HG03342 (cell line): ENCODE measurements around the gene ATRNL1.
"Not testable (repeated sequence)": the region's sequence is repeated elsewhere in the genome, so short reads cannot be mapped to it uniquely, and the experiment has no call there.

Experiments used
- ATAC-seq: cut with Tn5 transposase; IDR thresholded peaks from one replicate; pipeline ENCODE4 v1.9.1; 2021; ENCODE audit warnings: mild to moderate bottlenecking, moderate library complexity; ENCODE audit not compliant: unreplicated experiment

The ATRNL1 gene

DNA sequence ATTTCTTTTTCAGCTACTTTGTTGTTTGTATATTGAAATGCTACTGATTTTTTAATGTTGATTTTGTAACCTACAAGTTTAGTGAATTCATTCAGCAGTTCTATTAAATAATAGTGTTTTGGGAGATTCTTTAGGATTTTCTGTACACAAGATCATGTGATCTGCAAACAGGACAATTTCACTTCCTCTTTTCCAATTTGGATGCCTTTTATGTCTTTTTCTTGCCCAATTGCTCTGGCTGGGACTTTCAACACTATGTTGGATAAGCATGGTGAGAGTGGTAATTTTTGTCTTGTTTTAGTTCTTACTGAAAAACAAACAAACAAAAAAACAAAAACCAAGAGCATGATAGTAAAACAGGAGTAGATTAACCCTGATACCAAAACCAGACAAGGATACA is 316.2 kb downstream of the ATRNL1 start:
- ATAC-seq, result no peak

DNA sequence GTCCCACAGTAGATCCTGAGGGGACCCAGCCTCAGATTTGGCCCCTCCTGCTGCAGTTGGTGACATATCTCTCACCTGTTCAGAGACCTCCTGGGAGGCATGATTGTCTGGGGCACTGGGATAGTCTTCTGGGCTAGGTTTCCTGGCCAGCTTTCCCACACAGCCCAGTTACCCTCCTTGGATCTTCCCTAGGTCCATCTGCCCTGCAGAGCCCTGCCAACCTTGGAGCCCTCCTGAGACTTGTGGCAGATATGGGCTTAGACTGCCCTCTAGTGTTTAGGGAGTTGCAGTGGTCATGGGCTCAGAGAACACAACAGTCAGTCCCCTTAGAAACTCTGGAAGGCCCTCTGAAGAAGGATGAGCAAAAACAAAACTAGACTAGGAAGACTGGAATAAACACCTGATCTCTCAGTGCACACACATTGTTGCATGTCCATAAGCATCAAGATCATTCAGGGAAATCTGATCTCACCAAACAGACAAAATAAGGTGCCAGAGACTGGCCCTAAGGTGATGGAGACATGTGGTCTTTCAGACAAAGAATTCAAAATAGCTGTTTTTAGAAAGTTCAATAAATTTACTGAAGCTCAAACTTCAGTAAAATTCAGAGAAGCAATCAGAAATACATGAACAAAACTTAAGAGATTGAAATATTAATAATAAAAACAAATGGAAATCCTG is 324.6 kb downstream of the ATRNL1 start:
- ATAC-seq, result peak; percentile 98

DNA sequence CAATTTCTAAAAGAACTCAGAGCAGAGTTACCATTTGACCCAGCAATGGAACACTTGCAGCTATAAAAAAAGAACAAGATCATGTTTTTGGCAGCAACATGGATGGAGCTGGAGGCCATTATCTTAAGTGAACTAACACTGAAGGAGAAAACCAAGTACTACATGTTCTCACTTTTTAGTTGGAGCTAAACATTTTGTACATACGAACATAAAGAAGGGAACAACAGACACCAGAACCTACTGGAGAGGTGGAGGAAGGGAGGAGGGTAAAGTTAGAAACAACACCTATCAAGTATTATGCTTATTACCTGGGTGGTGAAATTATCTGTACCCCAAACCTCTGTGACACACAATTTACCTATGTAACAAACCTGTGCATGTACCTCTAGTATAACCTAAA is 329.5 kb downstream of the ATRNL1 start:
- ATAC-seq, result no peak

DNA sequence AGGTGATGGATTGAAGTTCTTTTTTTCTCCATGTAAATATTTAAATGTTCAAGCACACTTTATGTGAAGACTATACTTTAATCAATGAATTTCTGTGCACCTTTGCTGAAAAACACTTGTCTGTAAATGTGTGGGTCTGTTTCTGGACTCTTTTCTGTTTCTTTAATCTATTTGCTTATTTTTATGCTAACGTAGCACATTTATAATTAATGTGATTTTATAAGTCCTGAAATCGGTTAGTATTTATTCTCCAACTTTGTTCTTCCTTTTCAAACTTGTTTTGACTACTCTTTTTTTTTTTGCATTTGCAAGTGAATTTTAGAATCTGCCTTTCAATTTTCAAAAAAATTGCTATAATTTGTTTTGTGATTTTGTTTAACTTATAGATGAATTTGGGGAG is 334.4 kb downstream of the ATRNL1 start:
- ATAC-seq, result no peak

DNA sequence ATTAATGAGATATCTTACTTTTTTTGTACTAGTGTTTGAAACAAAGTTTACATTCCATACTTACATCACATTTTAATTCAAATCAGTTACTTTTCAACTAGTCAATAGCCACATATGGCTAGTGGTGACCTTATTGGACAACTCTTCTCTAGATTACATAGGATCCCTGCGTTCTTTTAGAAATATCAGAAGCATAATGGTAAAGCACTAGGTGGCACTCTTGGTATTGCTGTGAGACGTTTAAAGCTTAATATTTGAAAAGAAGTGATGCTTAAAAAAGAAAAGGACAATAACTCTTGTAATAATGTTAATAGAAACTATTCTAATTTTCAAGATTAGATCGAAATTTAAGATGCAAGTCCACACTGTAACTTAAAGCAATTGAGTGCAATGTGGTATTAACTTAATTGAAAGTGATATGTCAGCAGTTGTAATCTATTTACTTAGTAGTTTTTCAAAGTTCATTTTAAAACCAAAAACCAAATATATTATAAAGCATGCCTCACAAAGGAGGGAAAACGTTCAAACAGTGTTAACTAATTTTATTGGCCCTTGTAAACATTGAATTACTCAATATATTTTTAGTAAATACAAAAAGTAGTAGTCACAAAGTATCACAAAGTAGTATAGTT is 339.1 kb downstream of the ATRNL1 start:
- no peak for ATAC-seq

DNA sequence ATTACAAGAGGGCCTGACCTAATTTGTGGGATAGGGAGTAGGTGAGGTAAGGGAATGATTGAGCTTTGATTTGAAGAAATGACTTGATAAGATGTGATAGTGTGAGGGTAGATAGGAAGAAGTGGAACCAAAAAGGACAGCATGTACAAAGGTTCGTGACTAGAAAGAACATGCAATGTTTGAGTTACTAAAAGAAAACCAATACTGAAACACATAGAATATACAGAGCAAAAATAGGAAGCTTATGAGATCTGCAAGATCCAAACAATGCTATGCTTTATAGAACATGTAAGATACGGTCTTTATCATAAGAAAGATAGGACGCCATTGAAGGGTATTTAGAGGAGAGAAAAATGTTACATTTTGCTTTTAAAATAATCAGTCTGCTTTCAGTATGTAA is 343.8 kb downstream of the ATRNL1 start:
- no peak for ATAC-seq

DNA sequence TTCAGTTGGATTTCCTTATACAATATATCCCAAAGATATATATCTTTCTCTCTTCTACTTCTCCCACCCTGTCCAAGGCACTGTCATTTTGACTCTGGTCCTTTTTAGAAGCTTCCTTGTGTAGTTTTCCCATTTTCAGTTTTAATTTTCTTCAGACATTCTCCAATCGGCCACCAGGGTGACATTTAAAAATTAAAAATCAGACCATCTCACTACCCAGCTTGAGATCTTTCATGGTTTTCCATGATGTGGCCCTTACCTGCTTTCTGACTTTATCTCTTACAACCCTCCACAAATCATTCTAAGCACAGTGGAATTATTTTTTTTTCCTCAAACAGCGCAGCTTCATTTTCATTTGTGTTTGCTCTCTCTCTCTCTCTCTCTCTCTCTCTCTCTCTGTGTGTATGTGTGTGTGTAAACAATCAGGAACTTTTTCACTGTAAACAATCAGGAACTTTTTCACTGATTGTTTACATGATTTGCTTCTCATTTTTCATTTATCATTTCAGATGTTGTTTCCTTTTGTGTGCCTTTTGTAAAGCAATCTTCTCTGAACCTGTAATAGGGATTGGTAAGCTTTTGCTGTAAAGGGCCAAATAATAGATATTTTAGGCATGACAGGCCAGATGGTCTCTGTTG is 348.9 kb downstream of the ATRNL1 start:
- ATAC-seq, result no peak

DNA sequence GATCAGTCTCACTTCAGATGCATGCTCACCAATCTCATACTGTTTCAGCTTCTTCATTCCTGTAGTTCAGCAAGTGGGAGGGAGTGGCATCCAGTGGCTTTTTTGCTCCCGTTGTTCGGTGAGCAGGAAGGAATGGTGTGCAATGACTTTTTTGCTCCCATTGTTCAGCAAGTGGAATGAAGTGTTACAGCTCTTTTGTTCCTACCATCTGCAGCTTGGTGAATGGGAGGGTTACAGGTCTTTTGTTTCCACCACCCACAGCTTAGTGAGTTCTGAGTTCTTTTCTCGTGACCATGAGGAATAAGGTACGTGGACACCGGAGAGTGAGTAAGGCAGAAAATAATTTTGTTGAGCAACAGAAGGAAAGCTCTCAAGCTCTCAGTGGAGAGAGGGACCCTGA is 363.6 kb downstream of the ATRNL1 start:
- ATAC-seq, result no peak

DNA sequence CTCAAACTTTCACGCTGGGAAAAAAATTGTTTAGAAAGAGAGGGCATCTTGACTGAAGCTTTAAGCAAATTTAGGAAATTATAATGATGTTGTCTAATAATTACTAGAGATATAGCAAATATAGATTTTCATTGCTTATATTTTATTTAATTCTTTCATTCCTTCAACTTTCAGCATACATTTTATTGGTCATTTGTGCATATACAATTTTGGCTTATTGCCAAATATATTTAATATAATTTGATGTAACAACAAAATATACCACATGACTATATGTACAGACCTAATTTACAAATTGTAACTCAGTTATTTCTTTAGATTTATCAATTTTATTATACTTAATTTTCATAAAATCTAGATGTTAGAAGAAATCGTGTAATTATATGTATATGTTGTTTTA is 390.1 kb downstream of the ATRNL1 start:
- ATAC-seq, result no peak

DNA sequence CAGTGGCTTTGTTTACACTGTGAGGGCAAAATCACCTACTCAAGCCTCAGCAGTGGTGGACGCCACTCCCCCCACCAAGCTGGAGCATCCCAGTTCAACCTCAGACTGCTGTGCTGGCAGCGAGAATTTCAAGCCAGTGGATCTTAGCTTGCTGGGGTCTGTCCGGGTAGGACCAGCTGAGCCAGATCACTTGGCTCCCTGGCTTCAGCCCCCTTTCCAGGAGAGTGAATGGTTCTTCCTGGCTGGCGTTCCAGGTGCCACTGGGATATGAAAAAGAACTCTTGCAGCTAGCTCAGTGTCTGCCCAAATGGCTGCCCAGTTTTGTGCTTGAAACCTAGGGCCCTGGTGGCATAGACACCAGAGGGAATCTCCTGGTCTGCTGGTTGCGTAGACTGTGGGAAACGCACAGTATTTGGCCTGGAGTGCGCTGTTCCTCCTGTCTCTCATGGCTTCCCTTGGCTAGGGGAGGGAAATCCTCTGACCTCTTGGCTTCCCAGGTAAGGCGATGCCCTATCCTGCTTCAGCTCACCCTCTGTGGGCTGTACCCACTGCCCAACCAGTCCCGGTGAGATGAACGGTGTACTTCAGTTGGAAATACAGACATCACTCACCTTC is 398.5 kb downstream of the ATRNL1 start:
- ATAC-seq, result no peak

DNA sequence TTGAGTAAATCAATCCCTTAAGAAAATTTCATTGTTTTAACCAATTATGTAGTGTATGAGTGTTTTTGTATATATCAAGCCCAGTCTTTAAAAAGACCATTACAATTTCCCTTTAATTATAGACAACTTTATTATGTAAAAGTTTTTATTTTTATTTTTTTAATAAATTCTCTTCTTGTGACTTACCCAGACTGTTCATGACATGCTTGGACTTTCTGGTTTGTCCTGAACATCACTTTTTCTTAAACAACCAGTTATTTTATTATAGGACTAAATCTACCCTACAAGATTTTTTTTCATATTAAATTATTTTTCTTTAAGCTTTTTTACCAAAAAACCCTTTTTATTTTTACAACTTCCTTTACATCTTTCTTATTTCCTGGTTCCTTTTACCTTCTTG is 410.4 kb downstream of the ATRNL1 start:
- no peak for ATAC-seq

DNA sequence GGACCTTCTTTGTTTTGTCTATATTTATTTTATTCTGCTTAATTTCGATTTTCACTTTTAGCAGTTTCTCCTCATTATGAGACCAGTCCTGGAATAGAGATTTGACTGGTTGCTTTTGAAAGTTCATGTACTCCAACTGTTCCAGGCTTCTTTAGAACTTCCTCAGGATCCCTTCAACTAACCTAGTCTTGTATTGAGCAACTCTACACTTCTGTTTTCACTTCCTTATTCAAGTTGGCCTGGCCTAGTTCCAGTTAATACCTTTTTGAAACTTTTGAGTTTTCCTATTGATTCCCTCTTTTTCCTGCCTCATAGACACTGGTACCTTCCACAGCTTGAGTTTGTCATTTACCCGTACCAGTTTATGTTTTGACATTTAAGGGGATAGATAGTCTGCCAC is 421.7 kb downstream of the ATRNL1 start:
- ATAC-seq, result no peak

DNA sequence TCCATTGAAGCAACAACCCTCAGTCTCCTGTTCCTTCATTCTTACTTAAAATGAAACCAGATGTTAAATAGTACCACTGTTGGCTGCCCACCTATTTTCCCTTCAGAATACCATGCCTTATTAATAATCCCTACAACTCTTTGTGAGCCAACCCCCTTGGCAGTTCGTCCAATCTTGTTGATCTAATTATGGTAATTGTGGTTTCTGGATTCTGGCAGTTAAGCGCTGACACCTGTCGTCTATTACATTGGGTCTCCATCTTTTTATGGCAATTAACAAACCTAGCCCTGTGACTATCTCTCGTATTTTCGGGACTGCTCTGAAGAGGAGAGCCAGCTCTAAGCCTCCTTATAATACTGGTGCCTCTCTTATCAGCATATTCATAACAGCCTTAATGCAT is 432.0 kb downstream of the ATRNL1 start:
- no peak for ATAC-seq

DNA sequence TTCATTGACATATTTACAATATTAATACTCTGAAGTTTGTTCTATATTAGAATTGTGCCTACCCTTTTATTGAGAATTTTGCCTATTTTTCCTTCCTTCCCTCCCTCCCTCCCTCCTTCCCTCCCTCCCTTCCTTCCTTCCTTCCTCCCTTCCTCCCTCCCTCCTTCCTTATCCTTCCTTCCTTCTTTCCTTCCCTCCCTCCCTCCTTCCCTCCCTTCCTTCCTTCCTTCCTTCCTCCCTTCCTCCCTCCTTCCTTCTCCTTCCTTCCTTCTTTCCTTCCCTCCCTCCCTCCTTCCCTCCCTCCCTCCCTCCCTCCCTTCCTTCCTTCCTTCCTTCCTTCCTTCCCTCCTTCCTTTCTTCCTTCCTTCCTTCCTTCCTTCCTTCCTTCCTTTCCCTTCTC is 434.5 kb downstream of the ATRNL1 start:
- ATAC-seq, result not testable (repeated sequence)

DNA sequence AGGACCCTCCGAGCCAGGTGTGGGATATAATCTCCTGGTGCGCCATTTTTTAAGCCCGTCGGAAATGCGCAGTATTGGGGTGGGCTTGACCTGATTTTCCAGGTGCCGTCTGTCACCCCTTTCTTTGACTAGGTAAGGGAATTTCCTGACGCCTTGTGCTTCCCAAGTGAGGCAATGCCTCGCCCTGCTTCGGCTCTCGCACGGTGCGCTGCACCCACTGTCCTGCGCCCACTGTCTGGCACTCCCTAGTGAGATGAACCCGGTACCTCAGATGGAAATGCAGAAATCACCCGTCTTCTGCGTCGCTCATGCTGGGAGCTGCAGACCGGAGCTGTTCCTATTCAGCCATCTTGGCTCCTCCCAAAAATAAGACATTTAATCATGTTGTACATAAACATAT is 443.2 kb downstream of the ATRNL1 start:
- ATAC-seq, result not testable (repeated sequence)

DNA sequence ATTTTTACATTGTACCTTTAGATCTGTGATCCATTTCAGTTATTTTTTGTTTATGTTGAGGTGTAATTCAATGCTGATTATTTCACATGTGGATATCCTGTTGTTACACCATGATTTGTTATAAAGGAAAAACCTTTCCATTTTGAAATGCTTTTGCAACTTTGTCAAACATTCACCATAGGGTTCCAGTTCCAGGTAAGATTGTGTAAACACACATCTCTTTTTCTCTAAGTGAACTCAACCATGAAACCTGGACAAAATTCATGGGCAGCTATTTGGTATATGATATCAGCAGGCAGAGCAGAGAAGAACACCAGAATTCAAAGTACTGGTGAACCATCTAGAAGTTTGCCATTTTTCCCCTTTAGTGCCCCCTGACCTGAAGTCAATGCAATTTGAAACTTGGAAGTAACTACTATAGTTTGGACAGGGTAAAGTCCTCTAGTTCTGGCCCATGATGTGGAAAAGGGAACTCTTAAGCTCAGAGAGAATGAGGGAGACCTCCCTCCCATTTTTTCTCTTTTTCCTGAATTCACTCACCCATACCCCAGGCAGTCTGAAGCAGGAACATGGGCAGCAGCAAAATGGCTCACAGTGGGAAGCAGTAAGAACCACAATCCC is 446.1 kb downstream of the ATRNL1 start:
- no peak for ATAC-seq

DNA sequence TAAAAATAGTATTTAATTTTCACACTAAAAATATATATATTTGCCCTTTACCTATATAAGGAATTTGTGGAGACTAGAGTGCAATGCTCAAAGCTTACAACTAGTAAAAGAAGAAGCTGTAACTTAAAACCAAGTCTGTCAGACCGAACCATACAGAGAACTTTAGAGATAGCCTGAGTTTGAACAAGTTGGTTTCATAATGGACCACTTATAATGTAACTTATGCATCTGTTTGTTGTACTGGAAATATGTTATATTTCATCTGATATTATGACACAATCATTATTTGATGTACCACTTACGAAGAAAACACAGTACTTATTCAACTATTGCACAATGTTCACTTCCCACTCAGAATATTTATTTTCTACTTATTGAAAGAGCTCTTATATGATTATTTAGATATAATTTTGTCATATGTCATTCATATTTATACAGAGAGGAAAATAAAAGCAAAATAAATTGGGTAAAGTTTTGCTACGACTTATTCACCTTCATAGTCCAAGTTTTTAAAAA is 462.8 kb downstream of the ATRNL1 start:
- no peak for ATAC-seq

DNA sequence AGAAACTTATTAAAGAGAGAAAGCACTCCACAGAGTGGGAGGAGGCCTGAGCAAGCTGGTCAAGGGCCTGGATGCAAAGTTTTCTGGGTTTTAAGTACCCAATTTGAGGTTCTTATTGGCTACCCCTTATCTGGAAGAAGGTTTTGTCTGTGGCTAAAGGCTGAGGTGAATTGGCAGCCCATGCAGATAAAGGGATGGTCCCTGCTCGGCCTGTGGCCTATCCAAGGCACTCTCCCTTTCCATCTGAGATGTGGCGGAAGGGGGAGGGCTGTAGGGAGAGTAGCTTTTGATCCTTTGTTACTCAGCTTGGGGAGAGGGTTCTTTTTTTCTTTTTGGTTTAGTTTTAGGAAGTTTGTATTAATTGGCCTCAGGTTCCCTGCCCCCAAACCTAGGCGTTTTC is 465.1 kb downstream of the ATRNL1 start:
- no peak for ATAC-seq

DNA sequence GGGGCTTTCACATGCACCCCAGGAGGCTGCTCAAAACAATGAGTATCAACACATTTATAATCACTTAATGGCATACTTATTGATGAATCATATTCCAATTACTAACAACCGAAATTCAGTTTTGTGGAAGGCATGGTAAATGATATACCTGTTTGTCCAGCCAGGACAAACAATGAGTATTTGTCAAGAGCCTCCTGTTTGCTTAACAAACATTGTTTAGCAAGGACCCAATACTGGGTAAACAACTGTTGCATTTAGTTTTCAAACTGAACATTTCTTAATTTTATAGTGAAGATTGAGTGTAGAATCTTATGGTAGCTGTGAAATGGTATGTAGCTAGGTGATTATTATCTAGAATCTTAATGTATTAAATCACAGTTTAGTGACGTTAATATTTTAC is 473.7 kb downstream of the ATRNL1 start:
- no peak for ATAC-seq

DNA sequence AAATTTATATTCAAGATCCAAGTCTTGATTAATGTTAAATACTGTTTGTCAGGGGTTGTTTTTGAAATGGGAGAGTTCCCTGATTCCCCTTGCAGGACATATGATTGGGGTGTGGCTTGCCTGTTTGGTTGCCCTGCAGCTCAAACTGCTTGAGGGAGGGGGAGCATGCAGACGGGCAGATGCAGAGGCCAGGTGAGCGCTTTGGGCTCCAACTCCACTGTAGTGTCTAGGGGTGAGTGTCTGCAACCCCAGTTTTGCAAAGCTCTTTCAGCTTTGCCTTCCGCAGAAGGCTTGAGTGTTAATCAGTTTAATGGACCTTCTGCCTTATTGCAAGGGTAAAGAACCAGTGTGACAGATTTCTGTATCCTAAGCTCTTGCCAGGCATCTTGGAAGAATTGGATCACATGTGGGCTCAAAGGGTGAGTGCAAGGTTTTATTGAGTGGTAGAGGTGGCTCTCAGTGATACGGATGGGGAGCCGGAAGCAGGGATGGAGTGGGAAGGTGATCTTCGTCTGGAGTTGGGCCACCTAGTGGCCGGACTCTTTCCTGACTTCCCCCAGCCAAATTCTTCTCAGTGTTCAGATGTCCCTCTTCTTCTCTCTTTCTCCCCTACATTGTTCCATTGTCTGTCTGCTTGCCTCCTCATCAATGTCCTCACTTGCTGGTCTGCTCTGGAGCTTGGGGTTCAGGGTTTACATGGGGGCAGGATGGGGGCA is 479.7 kb downstream of the ATRNL1 start:
- ATAC-seq, result no peak

DNA sequence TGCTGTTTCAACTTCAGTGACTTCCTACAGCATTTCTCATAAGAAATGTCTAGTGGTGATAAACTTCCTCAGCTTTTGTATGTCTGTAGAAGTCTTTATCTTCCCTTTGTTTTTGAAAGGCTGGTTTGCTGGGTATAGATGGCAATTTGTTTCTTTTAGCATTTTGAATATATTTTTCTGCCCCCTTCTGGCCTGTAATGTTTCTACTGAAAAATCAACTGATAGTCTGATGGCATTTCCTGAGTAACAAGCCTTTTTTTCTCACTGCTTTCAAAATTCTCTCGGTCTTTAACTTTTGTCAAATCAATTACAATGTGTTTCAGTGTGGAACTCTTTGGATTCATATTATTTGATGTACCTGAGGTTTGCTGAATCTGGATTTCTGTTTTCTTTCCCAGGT is 487.1 kb downstream of the ATRNL1 start:
- no peak for ATAC-seq
